Uterus (tissue), 4 donors: Measurements from ENCODE around the gene AHR. TPM values are rescaled to one million over a fixed set of nuclear protein-coding genes. Genes with fewer than 3 reads are reported as not detected.

Experiments
- DNase-seq, 2 donors: peaks; one replicate each; pipeline ENCODE4 v3.0.0-alpha.2; 2019 to 2020
- H3K27ac ChIP-seq, 2 donors: fragments of 200-600 bp; sonication (generic); 1 replicate in 1 of 2; 2 replicates in 1 of 2; pipeline ENCODE4 v1.5.1; 2016 to 2018
- H3K27me3 ChIP-seq, 2 donors: fragments of 200-600 bp; sonication (generic); one replicate each; pipeline ENCODE4 v1.5.1; 2018 to 2019; ENCODE audit warnings: control low read depth in 1 of 2
- H3K36me3 ChIP-seq, 2 donors: fragments of 200-600 bp; sonication (generic); one replicate each; pipeline ENCODE4 v1.5.1; 2019; ENCODE audit warnings: control low read depth in 1 of 2
- H3K4me1 ChIP-seq, 2 donors: fragments of 200-600 bp; sonication (generic); one replicate each; pipeline ENCODE4 v1.5.1; 2018 to 2019; ENCODE audit warnings: control low read depth in 1 of 2
- H3K4me3 ChIP-seq, 2 donors: fragments of 200-600 bp; sonication (generic); 1 replicate in 1 of 2; 2 replicates in 1 of 2; pipeline ENCODE4 v1.5.1; 2018 to 2019; ENCODE audit warnings: mild to moderate bottlenecking in 1 of 2
- H3K9me3 ChIP-seq, 2 donors: fragments of 200-600 bp; sonication (generic); one replicate each; pipeline ENCODE4 v1.5.1; 2019; ENCODE audit warnings: control low read depth in 1 of 2
- CTCF ChIP-seq, 4 experiments: fragments of 200-600 bp in 2 of 4; fragments of 450-650 bp in 2 of 4; sonication (generic) in 2 of 4; IDR thresholded peaks; one replicate each; pipeline ENCODE4 v1.5.1; 2016 to 2019; ENCODE audit warnings: antibody characterized with exemption in 4 of 4, mild to moderate bottlenecking in 2 of 4, moderate library complexity in 1 of 4
- POLR2A ChIP-seq, 2 donors: fragments of 450-650 bp; IDR thresholded peaks; one replicate each; pipeline ENCODE4 v1.6.1; 2016; ENCODE audit warnings: antibody characterized with exemption in 2 of 2, mild to moderate bottlenecking in 1 of 2, moderate library complexity in 1 of 2
- intact Hi-C: fragments of 100-400 bp; cut with DNase I; formaldehyde crosslinking; loops from one replicate; pipeline ENCODE4 v1.15.1; 2023; ENCODE audit warnings: low total_unique reads
- total RNA-seq, 4 donors: library from RNA; depleted of rRNA in 3 of 4; stranded (reverse); fragments of >200 nt in 3 of 4; gene quantifications; one replicate each; pipeline versions ENCODE4 v1.1.0 to v1.2.4, GENCODE V29; 2014 to 2023
- donor health status: DM: yes; HTN: yes; CAD: no.

The AHR gene
- total RNA-seq, 4 donors from 2014 or later, result 43.7 to 160 (median 91.5) TPM

GRCh38 chr7:17364671-17365070, 66.2 kb downstream of the AHR start:
- intact Hi-C loops, result no loop called here

GRCh38 chr7:17365775-17366174, 67.3 kb downstream of the AHR start:
- intact Hi-C loops, result no loop called here
- no peaks in the 10 kb centered on the region for H3K9me3 ChIP-seq
- no peak overlapping the region for H3K27ac ChIP-seq
- H3K36me3 ChIP-seq, result no peaks in the 10 kb centered on the region
- H3K4me3 ChIP-seq, result no peak overlapping the region
- no peak for TF ChIP-seq POLR2A (IDR thresholded peaks at IDR 0.05)
- TF ChIP-seq CTCF (IDR thresholded peaks at IDR 0.05), result no peak
- no peak for DNase-seq
- no peaks in the 10 kb centered on the region for H3K27me3 ChIP-seq
- H3K4me1 ChIP-seq, result peaks cover 0 to under 1% of the 10 kb centered on the region in 2 donors

More at GRCh38 chr7:17364671-17365070, 66.2 kb downstream of the AHR start:
- no peak for DNase-seq
- Histone ChIP-seq H3K4me1 (no peaks in the 10 kb centered on the region), H3K9me3 (no peaks in the 10 kb centered on the region), H3K27me3 (no peaks in the 10 kb centered on the region), H3K27ac (no peak overlapping the region), H3K4me3 (no peak overlapping the region), H3K36me3 (no peaks in the 10 kb centered on the region)
- TF ChIP-seq POLR2A (IDR thresholded peaks at IDR 0.05) (no peak), CTCF (IDR thresholded peaks at IDR 0.05) (no peak)

- no peak overlapping the region for H3K27ac ChIP-seq
These were observed 69.0 kb downstream of the AHR start for GRCh38 chr7:17367502-17367901.

GRCh38 chr7:17368856-17369524, 70.5 kb downstream of the AHR start:
- Histone ChIP-seq H3K36me3 (no peaks in the 10 kb centered on the region), H3K4me3 (no peak overlapping the region), H3K9me3 (no peaks in the 10 kb centered on the region), H3K4me1 (peaks cover 0 to 6% of the 10 kb centered on the region in 2 donors), H3K27me3 (no peaks in the 10 kb centered on the region), H3K27ac (peak overlapping the region in 1 of 2 donors; percentile 5)
- DNase-seq, result no peak
- intact Hi-C loops, result no loop called here
- TF ChIP-seq POLR2A (IDR thresholded peaks at IDR 0.05) (no peak), CTCF (IDR thresholded peaks at IDR 0.05) (no peak)

More at GRCh38 chr7:17367502-17367901, 69.0 kb downstream of the AHR start:
- H3K4me3 ChIP-seq, result no peak overlapping the region
- intact Hi-C loops, result no loop called here
- TF ChIP-seq POLR2A (IDR thresholded peaks at IDR 0.05) (no peak), CTCF (IDR thresholded peaks at IDR 0.05) (no peak)
- no peak for DNase-seq
- no peaks in the 10 kb centered on the region for H3K9me3 ChIP-seq
- H3K36me3 ChIP-seq, result no peaks in the 10 kb centered on the region
- no peaks in the 10 kb centered on the region for H3K27me3 ChIP-seq
- H3K4me1 ChIP-seq, result peaks cover 0 to 6% of the 10 kb centered on the region in 2 donors

GRCh38 chr7:17369691-17370426, 71.4 kb downstream of the AHR start:
- no peaks in the 10 kb centered on the region for H3K9me3 ChIP-seq
- H3K27me3 ChIP-seq, result no peaks in the 10 kb centered on the region
- peak in 1 of 2 donors; percentile 24 for DNase-seq
- no peaks in the 10 kb centered on the region for H3K36me3 ChIP-seq
- H3K4me1 ChIP-seq, result peaks cover 0 to 6% of the 10 kb centered on the region in 2 donors
- no peak overlapping the region for H3K4me3 ChIP-seq
- intact Hi-C loops, result no loop called here
- H3K27ac ChIP-seq, result peak overlapping the region in 1 of 2 donors; percentile 39
- no peak for TF ChIP-seq POLR2A (IDR thresholded peaks at IDR 0.05)
- TF ChIP-seq CTCF (IDR thresholded peaks at IDR 0.05), result no peak
